ENCODE results near the gene FBL.
"Not testable (repeated sequence)": the region's sequence is repeated elsewhere in the genome, so short reads cannot be mapped to it uniquely, and the experiment has no call there.

Gene FBL

GRCh38 chr19:39845933-39846677 is at the start of gene FBL:
FBL (minus strand) TSS chr19:39846379; CDS start chr19:39846300, 79 bp downstream.
- no peaks in the 10 kb centered on the region; the same call in 1 of the 2 replicates for H3K36me3 ChIP-seq (ENCODE audit: insufficient read depth, low read length)
- H3K4me1 ChIP-seq (ENCODE audit: insufficient read depth, low read length) = peaks cover 15% of the 10 kb centered on the region
- H3K9me3 ChIP-seq (ENCODE audit: control insufficient read depth, insufficient read depth, low read length) = no peaks in the 10 kb centered on the region
- peak within 1 kb of the TSS; percentile 96 for H3K9ac ChIP-seq (ENCODE audit: low read depth, low read length)

- not testable (repeated sequence) for H3K9me3 ChIP-seq (ENCODE audit: control insufficient read depth, insufficient read depth, low read length); H3K36me3 ChIP-seq (ENCODE audit: insufficient read depth, low read length); H3K4me1 ChIP-seq (ENCODE audit: insufficient read depth, low read length); H3K9ac ChIP-seq (ENCODE audit: low read depth, low read length)
Measured at GRCh38 chr19:39895096-39895495, 48.9 kb upstream of the FBL start.

GRCh38 chr19:39894236-39894606 is 48.0 kb upstream of the FBL start:
- H3K9me3 ChIP-seq (ENCODE audit: control insufficient read depth, insufficient read depth, low read length); H3K4me1 ChIP-seq (ENCODE audit: insufficient read depth, low read length); H3K9ac ChIP-seq (ENCODE audit: low read depth, low read length); H3K36me3 ChIP-seq (ENCODE audit: insufficient read depth, low read length): not testable (repeated sequence)

GRCh38 chr19:39893366-39894235 is 47.4 kb upstream of the FBL start:
- H3K4me1 ChIP-seq (ENCODE audit: insufficient read depth, low read length); H3K36me3 ChIP-seq (ENCODE audit: insufficient read depth, low read length); H3K9ac ChIP-seq (ENCODE audit: low read depth, low read length); H3K9me3 ChIP-seq (ENCODE audit: control insufficient read depth, insufficient read depth, low read length): not testable (repeated sequence)

GRCh38 chr19:39892506-39892902 is 46.3 kb upstream of the FBL start:
- H3K4me1 ChIP-seq (ENCODE audit: insufficient read depth, low read length) = not testable (repeated sequence)

GRCh38 chr19:39891660-39892505 is 45.7 kb upstream of the FBL start:
- H3K4me1 ChIP-seq (ENCODE audit: insufficient read depth, low read length); H3K9ac ChIP-seq (ENCODE audit: low read depth, low read length); H3K36me3 ChIP-seq (ENCODE audit: insufficient read depth, low read length); H3K9me3 ChIP-seq (ENCODE audit: control insufficient read depth, insufficient read depth, low read length): not testable (repeated sequence)

More at GRCh38 chr19:39892506-39892902, 46.3 kb upstream of the FBL start:
- not testable (repeated sequence) for H3K9ac ChIP-seq (ENCODE audit: low read depth, low read length); H3K9me3 ChIP-seq (ENCODE audit: control insufficient read depth, insufficient read depth, low read length); H3K36me3 ChIP-seq (ENCODE audit: insufficient read depth, low read length)

GRCh38 chr19:39890755-39891551 is 44.8 kb upstream of the FBL start:
- Histone ChIP-seq H3K4me1 (ENCODE audit: insufficient read depth, low read length) (no peaks in the 10 kb centered on the region), H3K36me3 (ENCODE audit: insufficient read depth, low read length) (no peaks in the 10 kb centered on the region), H3K9ac (ENCODE audit: low read depth, low read length) (no peak overlapping the region), H3K9me3 (ENCODE audit: control insufficient read depth, insufficient read depth, low read length) (no peaks in the 10 kb centered on the region)

- not testable (repeated sequence) for H3K4me1 ChIP-seq (ENCODE audit: insufficient read depth, low read length); H3K9me3 ChIP-seq (ENCODE audit: control insufficient read depth, insufficient read depth, low read length); H3K36me3 ChIP-seq (ENCODE audit: insufficient read depth, low read length); H3K9ac ChIP-seq (ENCODE audit: low read depth, low read length)
Measured at GRCh38 chr19:39889872-39890754, 43.9 kb upstream of the FBL start.

- H3K9ac ChIP-seq (ENCODE audit: low read depth, low read length); H3K36me3 ChIP-seq (ENCODE audit: insufficient read depth, low read length); H3K9me3 ChIP-seq (ENCODE audit: control insufficient read depth, insufficient read depth, low read length); H3K4me1 ChIP-seq (ENCODE audit: insufficient read depth, low read length): not testable (repeated sequence)
Measured at GRCh38 chr19:39887456-39887951, 41.3 kb upstream of the FBL start.

- H3K4me1 ChIP-seq (ENCODE audit: insufficient read depth, low read length); H3K9ac ChIP-seq (ENCODE audit: low read depth, low read length); H3K9me3 ChIP-seq (ENCODE audit: control insufficient read depth, insufficient read depth, low read length); H3K36me3 ChIP-seq (ENCODE audit: insufficient read depth, low read length): not testable (repeated sequence)
Measured at GRCh38 chr19:39885821-39886554, 39.8 kb upstream of the FBL start.

- H3K9me3 ChIP-seq (ENCODE audit: control insufficient read depth, insufficient read depth, low read length); H3K36me3 ChIP-seq (ENCODE audit: insufficient read depth, low read length); H3K4me1 ChIP-seq (ENCODE audit: insufficient read depth, low read length); H3K9ac ChIP-seq (ENCODE audit: low read depth, low read length): not testable (repeated sequence)
Measured at GRCh38 chr19:39884721-39885120, 38.5 kb upstream of the FBL start.

GRCh38 chr19:39882645-39883044 is 36.5 kb upstream of the FBL start:
- H3K36me3 ChIP-seq (ENCODE audit: insufficient read depth, low read length); H3K9me3 ChIP-seq (ENCODE audit: control insufficient read depth, insufficient read depth, low read length); H3K9ac ChIP-seq (ENCODE audit: low read depth, low read length); H3K4me1 ChIP-seq (ENCODE audit: insufficient read depth, low read length): not testable (repeated sequence)

Measured in ES-I3 (cell line).